K562 (cell line): ENCODE data around the gene RABEPK. TPM values are rescaled to one million over a fixed set of nuclear protein-coding genes. Genes with fewer than 3 reads are reported as not detected.

Source experiments
- COPS2 ChIP-seq: fragments of 450-650 bp; conservative IDR thresholded peaks from 2 replicates; pipeline ENCODE4 v1.6.1; 2016; ENCODE audit warnings: mild to moderate bottlenecking, moderate library complexity
- DMBX1 ChIP-seq: fragments of 250-450 bp; sonication (Bioruptor Pico); IDR thresholded peaks from 2 replicates; pipeline ENCODE4 v1.8.0; 2022; ENCODE audit warnings: inconsistent platforms, mild to moderate bottlenecking, moderate library complexity, borderline replicate concordance
- HIVEP1 ChIP-seq: fragments of 250-450 bp; sonication (Bioruptor Pico); IDR thresholded peaks from 2 replicates; pipeline ENCODE4 v1.4.0; 2020; ENCODE audit warnings: mild to moderate bottlenecking
- KHSRP ChIP-seq: fragments of 450-650 bp; IDR thresholded peaks from 2 replicates; pipeline ENCODE4 v1.6.1; 2017
- KLF1 ChIP-seq: fragments of 450-650 bp; IDR thresholded peaks from 2 replicates; pipeline ENCODE4 v1.6.1; 2016; ENCODE audit warnings: missing genetic modification characterization, missing compliant biosample characterization
- NFIX ChIP-seq: fragments of 250-450 bp; sonication (Bioruptor Pico); IDR thresholded peaks from 2 replicates; pipeline ENCODE4 v1.4.0; 2020; ENCODE audit warnings: low read depth, mild to moderate bottlenecking, moderate library complexity
- RBM15 ChIP-seq: fragments of 200-400 bp; formaldehyde crosslinking; IDR thresholded peaks from 2 replicates; pipeline ENCODE4 v1.6.1; 2018; ENCODE audit warnings: mild to moderate bottlenecking, low read length, moderate library complexity; ENCODE audit not compliant: insufficient read depth
- SMAD1 ChIP-seq: fragments of 150-350 bp; IDR thresholded peaks from 2 replicates; pipeline ENCODE4 v1.6.1; 2014; ENCODE audit warnings: low read length, low read depth; ENCODE audit not compliant: partially characterized antibody
- SMARCA4 ChIP-seq: fragments of 450-650 bp; IDR thresholded peaks from 2 replicates; pipeline ENCODE4 v1.6.1; 2016
- TAF15 ChIP-seq: fragments of 200-400 bp; formaldehyde crosslinking; IDR thresholded peaks from 2 replicates; pipeline ENCODE4 v1.6.1; 2017; ENCODE audit warnings: mild to moderate bottlenecking, low read depth, low read length, moderate library complexity
- TEAD2 ChIP-seq: fragments of 450-650 bp; IDR thresholded peaks from 2 replicates; pipeline ENCODE4 v1.6.1; 2016; ENCODE audit warnings: missing genetic modification characterization, control low read depth, missing compliant biosample characterization
- THAP12 ChIP-seq: fragments of 250-450 bp; sonication (Bioruptor Pico); IDR thresholded peaks from 2 replicates; pipeline ENCODE4 v1.9.0; 2021; ENCODE audit warnings: mild to moderate bottlenecking, inconsistent platforms
- ZBTB40 ChIP-seq, 2 experiments: fragments of 450-650 bp in 1 of 2; sonication (generic) in 1 of 2; formaldehyde crosslinking in 1 of 2; IDR thresholded peaks; 2 replicates each; pipeline versions ENCODE4 v1.7.1 to v1.9.0; 2016 to 2022; ENCODE audit warnings: inconsistent platforms in 1 of 2, mild to moderate bottlenecking in 1 of 2, missing genetic modification reagents in 1 of 2
- ZKSCAN8 ChIP-seq: fragments of 200-800 bp; sonication (Bioruptor generic); IDR thresholded peaks from 2 replicates; pipeline ENCODE4 v1.6.1; 2016; ENCODE audit warnings: missing genetic modification characterization, missing compliant biosample characterization
- ZNF668 ChIP-seq: fragments of 250-450 bp; sonication (Bioruptor Pico); IDR thresholded peaks from 2 replicates; pipeline ENCODE4 v1.8.0; 2022; ENCODE audit warnings: mild to moderate bottlenecking, inconsistent platforms
- ZNF778 ChIP-seq: fragments of 450-650 bp; formaldehyde crosslinking; IDR thresholded peaks from 2 replicates; pipeline ENCODE4 v1.4.0; 2020; ENCODE audit warnings: mild to moderate bottlenecking, moderate library complexity
- ZNF785 ChIP-seq: fragments of 250-450 bp; sonication (Bioruptor Pico); IDR thresholded peaks from 2 replicates; pipeline ENCODE4 v1.4.0; 2020; ENCODE audit warnings: mild to moderate bottlenecking
- polyA plus RNA-seq, 8 experiments: library from polyadenylated mRNA; depleted of rRNA in 4 of 8; stranded (reverse) in 5 of 8; unstranded in 3 of 8; fragments of >200 nt; fragmentation: Nextera tagmentation in 2 of 8; fragmentation: Illumina TruSeq in 1 of 8; extraction: Ambion mirVana in 2 of 8; extraction: Trizol in 1 of 8; gene quantifications; 2 replicates each; pipeline versions ENCODE4 v1.2.1 to v1.2.3, GENCODE V29; 2011 to 2014; ENCODE audit warnings: inconsistent platforms in 1 of 8, missing spikeins in 1 of 8
- total RNA-seq, 7 experiments: library from RNA; depleted of rRNA in 6 of 7; stranded (reverse); fragments of >200 nt in 6 of 7; fragmentation: Illumina TruSeq in 2 of 7; extraction: Trizol in 2 of 7; gene quantifications; 2 replicates each; pipeline versions ENCODE4 v1.2.1 to v1.2.3, GENCODE V29; 2011 to 2021; ENCODE audit warnings: low replicate concordance in 1 of 7

RABEPK gene
- total and polyA plus RNA-seq, 9 of the 15 experiments (the other 6 are each of a cell fraction or from before 2014, with no cell fraction given): 38.3 to 113 (median 52.8) TPM

- TF ChIP-seq THAP12 (peak; percentile 8; the same call in 1 of the 2 replicates), SMARCA4 (no peak), TEAD2 (tag) (no peak), COPS2 (no peak), ZNF668 (CRISPR knock-in tag) (no peak), DMBX1 (CRISPR knock-in tag) (no peak), ZNF785 (CRISPR knock-in tag) (no peak), ZKSCAN8 (no peak), NFIX (CRISPR knock-in tag) (no peak), TAF15 (no peak), RBM15 (no peak), ZBTB40 (IDR thresholded peaks at IDR 0.05) (peak; percentile 91), ZBTB40 (CRISPR knock-in tag; IDR thresholded peaks at IDR 0.05) (no peak), SMAD1 (no peak), ZNF778 (no peak), KLF1 (peak; percentile 21; the same call in 1 of the 2 replicates), HIVEP1 (CRISPR knock-in tag) (no peak), KHSRP (no peak)
These were observed 61.4 kb downstream of the RABEPK start, which contains the start of gene GAPVD1 (continued) for GRCh38 chr9:125261501-125262293.
